Islet of Langerhans (tissue), 1 donor: ENCODE data around the gene SMARCA1.
"Not testable (repeated sequence)": the region's sequence is repeated elsewhere in the genome, so short reads cannot be mapped to it uniquely, and the experiment has no call there.

Source experiments
- FAIRE-seq: peaks from one replicate; lab custom pipeline; 2011; peaks lifted over from hg19 to GRCh38; lab: Jason Lieb, UNC

The SMARCA1 gene

GRCh38 chrX:129523079-129523911 is at the start of gene SMARCA1:
TSS of gene SMARCA1 (minus strand) at chrX:129523490. CDS start at chrX:129523370, 120 bp downstream.
- FAIRE-seq, result no peak

- no peak for FAIRE-seq
Measured at GRCh38 chrX:129572422-129572821, 49.1 kb upstream of the SMARCA1 start.

- FAIRE-seq, result no peak
Measured at GRCh38 chrX:129568349-129568748, 45.1 kb upstream of the SMARCA1 start.

GRCh38 chrX:129566073-129566472 is 42.8 kb upstream of the SMARCA1 start:
- peak; percentile 30 for FAIRE-seq

- peak; percentile 43 for FAIRE-seq
Measured at GRCh38 chrX:129565046-129565650, 41.9 kb upstream of the SMARCA1 start.

GRCh38 chrX:129564345-129564744 is 41.1 kb upstream of the SMARCA1 start:
- not testable (repeated sequence) for FAIRE-seq

GRCh38 chrX:129561453-129561852 is 38.2 kb upstream of the SMARCA1 start:
- no peak for FAIRE-seq

GRCh38 chrX:129559783-129560182 is 36.5 kb upstream of the SMARCA1 start:
- FAIRE-seq, result no peak

GRCh38 chrX:129557844-129558480 is 34.7 kb upstream of the SMARCA1 start:
- FAIRE-seq, result no peak

- FAIRE-seq, result no peak
Measured at GRCh38 chrX:129556806-129557315, 33.6 kb upstream of the SMARCA1 start.

GRCh38 chrX:129554816-129555215 is 31.5 kb upstream of the SMARCA1 start:
- not testable (repeated sequence) for FAIRE-seq

GRCh38 chrX:129553619-129554288 is 30.5 kb upstream of the SMARCA1 start:
- no peak for FAIRE-seq

- no peak for FAIRE-seq
Measured at GRCh38 chrX:129549124-129549523, 25.8 kb upstream of the SMARCA1 start.

GRCh38 chrX:129545408-129545807 is 22.1 kb upstream of the SMARCA1 start:
- no peak for FAIRE-seq

GRCh38 chrX:129544780-129545179 is 21.5 kb upstream of the SMARCA1 start:
- no peak for FAIRE-seq

GRCh38 chrX:129540722-129541184 is 17.5 kb upstream of the SMARCA1 start:
- FAIRE-seq, result no peak

GRCh38 chrX:129540068-129540653 is 16.9 kb upstream of the SMARCA1 start, which contains the start of gene OCRL:
TSS of gene OCRL (plus strand) at chrX:129540259. CDS start at chrX:129540440, 181 bp downstream.
- no peak for FAIRE-seq

GRCh38 chrX:129534816-129535578 is 11.7 kb upstream of the SMARCA1 start:
- FAIRE-seq, result no peak

GRCh38 chrX:129531132-129531531 is 7.8 kb upstream of the SMARCA1 start:
- FAIRE-seq, result no peak

- FAIRE-seq, result no peak
Measured at GRCh38 chrX:129530410-129530809, 7.1 kb upstream of the SMARCA1 start.

- FAIRE-seq, result no peak
Measured at GRCh38 chrX:129529685-129530281, 6.5 kb upstream of the SMARCA1 start.
